PFSK-1 (cell line): Measurements from ENCODE around the gene MPV17L.

ENCODE experiments used
- POLR2AphosphoS5 ChIP-seq: IDR thresholded peaks from 2 replicates; pipeline ENCODE4 v1.6.1; 2012; ENCODE audit warnings: low read depth, mild to moderate bottlenecking, control low read depth, low read length, moderate library complexity
- REST ChIP-seq, 2 experiments: IDR thresholded peaks; 2 replicates each; pipeline versions ENCODE4 v1.6.1 to v1.8.0; 2011 to 2012; ENCODE audit warnings: low read depth in 2 of 2, low read length in 2 of 2, control low read depth in 1 of 2, inconsistent platforms in 1 of 2, mild to moderate bottlenecking in 1 of 2, moderate library complexity in 1 of 2; ENCODE audit not compliant: insufficient read depth in 1 of 2
- TAF1 ChIP-seq: IDR thresholded peaks from 2 replicates; pipeline ENCODE4 v1.6.1; 2012; ENCODE audit warnings: low read length, control low read depth, borderline replicate concordance; ENCODE audit not compliant: insufficient read depth

- TF ChIP-seq POLR2AphosphoS5 (no peak), TAF1 (no peak), REST (IDR thresholded peaks at IDR 0.05; ENCODE audit: insufficient read depth in 1 of 2, low read depth in 2 of 2, low read length in 2 of 2) (no peak)
These were observed 45.3 kb downstream of the MPV17L start for GRCh38 chr16:15440852-15441251.
